Peyer's patch (tissue), 4 donors: ENCODE results near the gene RAD51B. TPM values are rescaled to one million over a fixed set of nuclear protein-coding genes. Genes with fewer than 3 reads are reported as not detected.
A peak's percentile ranks its signal among the peaks of the same experiment; 100 is the strongest.

ENCODE experiments used
- DNase-seq, 3 donors: peaks; one replicate each; pipeline ENCODE4 v3.0.0-alpha.2; 2017 to 2019
- H3K27ac ChIP-seq, 4 donors: fragments of 200-600 bp; sonication (generic); one replicate each; pipeline ENCODE4 v1.5.1; 2016 to 2019
- H3K27me3 ChIP-seq, 2 donors: fragments of 200-600 bp; sonication (generic); one replicate each; pipeline ENCODE4 v1.5.1; 2019
- H3K36me3 ChIP-seq, 3 donors: fragments of 200-600 bp; sonication (generic); one replicate each; pipeline ENCODE4 v1.5.1; 2016 to 2019
- H3K4me1 ChIP-seq, 4 donors: fragments of 200-600 bp; sonication (generic); one replicate each; pipeline ENCODE4 v1.5.1; 2016 to 2019
- H3K4me3 ChIP-seq, 4 donors: fragments of 200-600 bp; sonication (generic); 1 replicate in 3 of 4; 2 replicates in 1 of 4; pipeline ENCODE4 v1.5.1; 2016 to 2019; ENCODE audit warnings: mild to moderate bottlenecking in 1 of 4
- H3K9me3 ChIP-seq, 4 donors: fragments of 200-600 bp; sonication (generic); one replicate each; pipeline ENCODE4 v1.5.1; 2016 to 2019; ENCODE audit warnings: mild to moderate bottlenecking in 1 of 4
- CTCF ChIP-seq, 6 experiments: fragments of 450-650 bp in 4 of 6; fragments of 200-600 bp in 2 of 6; sonication (generic) in 1 of 6; IDR thresholded peaks; one replicate each; pipeline ENCODE4 v1.5.1; 2017 to 2019; ENCODE audit warnings: antibody characterized with exemption in 6 of 6, mild to moderate bottlenecking in 3 of 6, moderate library complexity in 1 of 6
- POLR2A ChIP-seq, 2 donors: fragments of 450-650 bp; IDR thresholded peaks; one replicate each; pipeline ENCODE4 v1.5.1; 2017; ENCODE audit warnings: antibody characterized with exemption in 2 of 2, mild to moderate bottlenecking in 2 of 2, moderate library complexity in 2 of 2
- total RNA-seq, 4 donors: library from RNA; depleted of rRNA; stranded (reverse); fragments of >200 nt; gene quantifications; one replicate each; pipeline ENCODE4 v1.1.0, GENCODE V29; 2016

The RAD51B gene
- total RNA-seq, 4 donors from 2014 or later, result 12.6 to 103 (median 33.1) TPM

DNA sequence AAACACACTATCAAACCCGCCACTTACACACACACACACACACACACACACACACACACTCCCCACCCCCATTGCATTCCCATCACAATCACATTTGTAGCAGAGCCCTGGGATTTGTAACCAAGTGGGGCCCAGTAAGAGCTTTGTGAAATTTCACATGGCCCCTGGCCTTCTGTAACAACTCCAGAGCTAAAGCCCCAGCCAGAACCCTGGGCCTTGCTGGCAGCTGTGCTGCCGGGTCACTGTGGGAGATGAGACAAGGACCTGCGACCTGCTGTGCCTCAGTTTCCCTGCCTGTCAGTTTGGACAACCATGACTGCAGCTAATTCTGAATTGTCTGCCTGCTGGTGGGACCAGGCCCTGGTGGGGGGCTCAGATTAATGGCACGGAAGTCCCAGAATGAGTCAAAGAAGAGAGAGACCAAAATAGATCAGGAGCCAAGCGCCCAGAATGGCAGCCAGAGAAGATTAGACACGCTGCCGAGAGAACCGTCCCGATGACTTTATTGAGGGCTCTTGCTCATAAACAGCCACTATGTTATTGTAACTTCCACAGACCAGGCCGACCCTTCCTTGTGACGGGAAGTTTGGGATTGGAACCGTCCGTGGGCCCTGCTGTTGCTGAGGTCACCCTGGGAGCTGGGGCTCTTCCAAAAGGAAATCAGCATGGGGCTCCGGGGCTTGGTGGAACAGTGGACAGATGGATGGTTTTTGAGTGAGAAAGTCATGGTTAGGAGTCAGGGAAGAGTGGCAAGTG lies 850.2 kb downstream of the RAD51B start:
- Histone ChIP-seq H3K27me3 (no peaks in the 10 kb centered on the region), H3K4me1 (peaks cover 0 to 29% (median 3%) of the 10 kb centered on the region in 4 donors), H3K4me3 (no peak overlapping the region), H3K9me3 (no peaks in the 10 kb centered on the region), H3K27ac (peak overlapping the region in 3 of 4 donors; percentile 29 to 56 (median 40)), H3K36me3 (no peaks in the 10 kb centered on the region)
- DNase-seq, result peak in 2 of 3 donors; percentile 14 to 39
- TF ChIP-seq POLR2A (IDR thresholded peaks at IDR 0.05) (no peak), CTCF (IDR thresholded peaks at IDR 0.05) (no peak)

DNA sequence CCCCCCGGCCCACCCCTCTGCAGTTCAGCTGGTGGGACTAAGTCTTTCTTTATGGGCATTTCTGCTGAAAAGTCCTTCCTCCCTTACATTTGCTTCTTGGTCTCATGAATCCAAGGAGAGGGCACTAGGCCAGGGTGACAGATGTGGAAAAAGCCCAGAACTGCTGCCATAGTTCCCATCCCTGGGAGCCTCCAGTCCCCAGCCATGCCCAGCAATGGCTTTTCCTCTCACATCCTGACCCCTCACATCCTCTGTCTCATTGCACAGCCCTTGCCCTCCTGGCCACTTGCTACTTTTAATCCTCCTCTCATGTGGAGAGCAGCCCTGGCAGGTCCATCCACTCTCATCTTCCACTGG lies 850.8 kb downstream of the RAD51B start:
- DNase-seq, result peak in 2 of 3 donors; percentile 4 to 31
- Histone ChIP-seq H3K27me3 (no peaks in the 10 kb centered on the region), H3K36me3 (no peaks in the 10 kb centered on the region), H3K4me3 (no peak overlapping the region), H3K27ac (peak overlapping the region in 2 of 4 donors; percentile 29 to 40), H3K9me3 (no peaks in the 10 kb centered on the region), H3K4me1 (peaks cover 0 to 26% (median 3%) of the 10 kb centered on the region in 4 donors)
- no peak for TF ChIP-seq CTCF (IDR thresholded peaks at IDR 0.05)
- TF ChIP-seq POLR2A (IDR thresholded peaks at IDR 0.05), result no peak

GRCh38 chr14:68671909-68672308 lies 852.3 kb downstream of the RAD51B start:
- Histone ChIP-seq H3K36me3 (no peaks in the 10 kb centered on the region), H3K27me3 (no peaks in the 10 kb centered on the region), H3K4me3 (no peak overlapping the region), H3K4me1 (peaks cover 0 to 23% (median 3%) of the 10 kb centered on the region in 4 donors), H3K9me3 (no peaks in the 10 kb centered on the region), H3K27ac (peak overlapping the region in 1 of 4 donors; percentile 41)
- no peak for DNase-seq
- no peak for TF ChIP-seq POLR2A (IDR thresholded peaks at IDR 0.05)

GRCh38 chr14:68672609-68673285 lies 853.2 kb downstream of the RAD51B start:
- Histone ChIP-seq H3K36me3 (no peaks in the 10 kb centered on the region), H3K9me3 (no peaks in the 10 kb centered on the region), H3K4me1 (peaks cover 0 to 24% (median 3%) of the 10 kb centered on the region in 4 donors), H3K27ac (peak overlapping the region in 1 of 4 donors; percentile 41), H3K4me3 (no peak overlapping the region), H3K27me3 (no peaks in the 10 kb centered on the region)
- DNase-seq, result peak in 1 of 3 donors; percentile 7
- peak in 2 of 6 experiments; percentile 4 to 9 for TF ChIP-seq CTCF (IDR thresholded peaks at IDR 0.05)
- TF ChIP-seq POLR2A (IDR thresholded peaks at IDR 0.05), result no peak

- Histone ChIP-seq H3K4me3 (no peak overlapping the region), H3K36me3 (no peaks in the 10 kb centered on the region), H3K4me1 (peaks cover 0 to 19% (median 3%) of the 10 kb centered on the region in 4 donors), H3K27me3 (no peaks in the 10 kb centered on the region), H3K9me3 (no peaks in the 10 kb centered on the region), H3K27ac (no peak overlapping the region)
- no peak for DNase-seq
- TF ChIP-seq POLR2A (IDR thresholded peaks at IDR 0.05), result no peak
- TF ChIP-seq CTCF (IDR thresholded peaks at IDR 0.05), result no peak
Observed at GRCh38 chr14:68673464-68673863, 853.9 kb downstream of the RAD51B start.
